Transverse colon (tissue), 3 donors: ENCODE results near the gene SNX25.

Experiments used
- CTCF ChIP-seq, 5 experiments: fragments of 200-600 bp in 3 of 5; fragments of 450-650 bp in 2 of 5; sonication (generic) in 3 of 5; IDR thresholded peaks; 1 replicate in 2 of 5; 2 replicates in 3 of 5; pipeline ENCODE4 v1.5.1; 2016 to 2017; ENCODE audit warnings: antibody characterized with exemption in 5 of 5, inconsistent platforms in 3 of 5, mild to moderate bottlenecking in 2 of 5, moderate library complexity in 1 of 5
- EP300 ChIP-seq: sonication (generic); formaldehyde crosslinking; IDR thresholded peaks from one replicate; pipeline ENCODE4 v1.6.1; 2017; ENCODE audit warnings: antibody characterized with exemption, low read depth
- POLR2A ChIP-seq: fragments of 450-650 bp; IDR thresholded peaks from one replicate; pipeline ENCODE4 v1.6.1; 2016; ENCODE audit warnings: antibody characterized with exemption, mild to moderate bottlenecking, moderate library complexity

GRCh38 chr4:185212581-185212980 lies 3.2 kb downstream of the SNX25 start:
- TF ChIP-seq CTCF (IDR thresholded peaks at IDR 0.05) = no peak
- no peak for TF ChIP-seq EP300
- no peak for TF ChIP-seq POLR2A
